ENCODE results near the gene ITPA. TPM values are rescaled to one million over a fixed set of nuclear protein-coding genes. Genes with fewer than 3 reads are reported as not detected.
A peak's percentile ranks its signal among the peaks of the same experiment; 100 is the strongest.

Gene ITPA
- total RNA-seq, 1 experiment from 2014 or later: 104 TPM

DNA sequence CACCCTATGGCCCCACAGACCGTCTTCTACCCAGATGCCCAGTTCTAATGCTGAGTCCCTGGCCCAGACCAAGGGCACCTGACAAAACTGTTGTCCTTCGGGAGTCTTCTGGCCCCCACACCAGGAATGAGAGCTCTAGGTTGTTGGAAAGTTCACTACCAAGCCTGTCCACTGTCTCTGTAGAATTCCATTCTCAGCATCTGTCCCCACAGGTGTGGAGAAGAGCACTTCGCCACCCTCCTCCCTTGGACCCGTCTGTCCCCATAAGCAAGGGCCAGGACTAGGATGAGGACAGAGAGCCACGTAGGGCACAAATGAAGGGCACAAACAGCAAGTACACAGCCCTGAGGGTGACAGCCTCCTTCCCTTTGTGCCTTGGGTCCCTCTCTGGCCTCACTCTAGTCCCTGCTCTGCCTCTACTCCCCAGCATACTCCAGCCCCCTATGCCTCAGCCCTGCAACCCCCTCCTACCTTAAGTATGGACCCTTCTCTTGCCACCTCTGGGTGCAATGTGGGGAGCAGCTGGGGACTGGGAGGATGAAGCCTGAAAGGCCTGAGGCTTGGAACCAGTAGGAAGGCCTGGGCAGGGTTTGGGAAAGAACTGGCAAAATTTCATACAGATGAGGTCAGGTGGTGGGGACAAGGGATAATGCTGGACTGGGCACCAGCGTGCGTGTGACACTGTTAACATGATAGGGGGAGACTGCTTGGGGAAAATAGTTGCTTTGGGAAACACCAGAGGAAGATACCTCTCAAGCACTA lies 40.3 kb upstream of the ITPA start:
- ATAC-seq (no peak), DNase-seq (ENCODE audit: low spot score) (no peak)
- peaks cover 7% of the 10 kb centered on the region; the same call in 1 of the 2 replicates for H3K27me3 Mint-ChIP-seq (ENCODE audit: low read depth)
- H3K27ac Mint-ChIP-seq: peak overlapping the region; percentile 71
- H3K4me3 Mint-ChIP-seq: peak overlapping the region; percentile 76
- peaks cover 34% of the 10 kb centered on the region for H3K4me1 Mint-ChIP-seq
- TF ChIP-seq ESRRA (CRISPR knock-in tag; IDR thresholded peaks at IDR 0.05; ENCODE audit: borderline replicate concordance): no peak
- no peak for TF ChIP-seq ZNF317 (CRISPR knock-in tag; IDR thresholded peaks at IDR 0.05; ENCODE audit: borderline replicate concordance, low read depth)
- TF ChIP-seq, protein P1, sequence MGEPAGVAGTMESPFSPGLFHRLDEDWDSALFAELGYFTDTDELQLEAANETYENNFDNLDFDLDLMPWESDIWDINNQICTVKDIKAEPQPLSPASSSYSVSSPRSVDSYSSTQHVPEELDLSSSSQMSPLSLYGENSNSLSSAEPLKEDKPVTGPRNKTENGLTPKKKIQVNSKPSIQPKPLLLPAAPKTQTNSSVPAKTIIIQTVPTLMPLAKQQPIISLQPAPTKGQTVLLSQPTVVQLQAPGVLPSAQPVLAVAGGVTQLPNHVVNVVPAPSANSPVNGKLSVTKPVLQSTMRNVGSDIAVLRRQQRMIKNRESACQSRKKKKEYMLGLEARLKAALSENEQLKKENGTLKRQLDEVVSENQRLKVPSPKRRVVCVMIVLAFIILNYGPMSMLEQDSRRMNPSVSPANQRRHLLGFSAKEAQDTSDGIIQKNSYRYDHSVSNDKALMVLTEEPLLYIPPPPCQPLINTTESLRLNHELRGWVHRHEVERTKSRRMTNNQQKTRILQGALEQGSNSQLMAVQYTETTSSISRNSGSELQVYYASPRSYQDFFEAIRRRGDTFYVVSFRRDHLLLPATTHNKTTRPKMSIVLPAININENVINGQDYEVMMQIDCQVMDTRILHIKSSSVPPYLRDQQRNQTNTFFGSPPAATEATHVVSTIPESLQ (CRISPR knock-in tag; IDR thresholded peaks at IDR 0.05): no peak
- no peak for TF ChIP-seq TCF7 (CRISPR knock-in tag; IDR thresholded peaks at IDR 0.05; ENCODE audit: low read depth)
- TF ChIP-seq MYBL2 (CRISPR knock-in tag; IDR thresholded peaks at IDR 0.05): no peak
- TF ChIP-seq ZNF281 (CRISPR knock-in tag; IDR thresholded peaks at IDR 0.05): no peak
- TF ChIP-seq, protein P2, sequence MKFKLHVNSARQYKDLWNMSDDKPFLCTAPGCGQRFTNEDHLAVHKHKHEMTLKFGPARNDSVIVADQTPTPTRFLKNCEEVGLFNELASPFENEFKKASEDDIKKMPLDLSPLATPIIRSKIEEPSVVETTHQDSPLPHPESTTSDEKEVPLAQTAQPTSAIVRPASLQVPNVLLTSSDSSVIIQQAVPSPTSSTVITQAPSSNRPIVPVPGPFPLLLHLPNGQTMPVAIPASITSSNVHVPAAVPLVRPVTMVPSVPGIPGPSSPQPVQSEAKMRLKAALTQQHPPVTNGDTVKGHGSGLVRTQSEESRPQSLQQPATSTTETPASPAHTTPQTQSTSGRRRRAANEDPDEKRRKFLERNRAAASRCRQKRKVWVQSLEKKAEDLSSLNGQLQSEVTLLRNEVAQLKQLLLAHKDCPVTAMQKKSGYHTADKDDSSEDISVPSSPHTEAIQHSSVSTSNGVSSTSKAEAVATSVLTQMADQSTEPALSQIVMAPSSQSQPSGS (CRISPR knock-in tag; IDR thresholded peaks at IDR 0.05; ENCODE audit: borderline replicate concordance, low read depth): no peak
- no peak for TF ChIP-seq PREB (CRISPR knock-in tag; IDR thresholded peaks at IDR 0.05; ENCODE audit: borderline replicate concordance)
- TF ChIP-seq, protein P3, sequence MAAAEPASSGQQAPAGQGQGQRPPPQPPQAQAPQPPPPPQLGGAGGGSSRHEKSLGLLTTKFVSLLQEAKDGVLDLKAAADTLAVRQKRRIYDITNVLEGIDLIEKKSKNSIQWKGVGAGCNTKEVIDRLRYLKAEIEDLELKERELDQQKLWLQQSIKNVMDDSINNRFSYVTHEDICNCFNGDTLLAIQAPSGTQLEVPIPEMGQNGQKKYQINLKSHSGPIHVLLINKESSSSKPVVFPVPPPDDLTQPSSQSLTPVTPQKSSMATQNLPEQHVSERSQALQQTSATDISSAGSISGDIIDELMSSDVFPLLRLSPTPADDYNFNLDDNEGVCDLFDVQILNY (CRISPR knock-in tag; IDR thresholded peaks at IDR 0.05): no peak
- TF ChIP-seq SP1 (CRISPR knock-in tag; conservative IDR thresholded peaks at IDR 0.05): no peak
- TF ChIP-seq NR1H2 (CRISPR knock-in tag; IDR thresholded peaks at IDR 0.05): no peak
- no peak for TF ChIP-seq FOXP1 (CRISPR knock-in tag; IDR thresholded peaks at IDR 0.05; ENCODE audit: borderline replicate concordance)
- no peak for TF ChIP-seq NFATC4 (CRISPR knock-in tag; IDR thresholded peaks at IDR 0.05)
- no peak for TF ChIP-seq EMX1 (CRISPR knock-in tag; IDR thresholded peaks at IDR 0.05)
- no peak for TF ChIP-seq IRF2 (CRISPR knock-in tag; IDR thresholded peaks at IDR 0.05; ENCODE audit: borderline replicate concordance, low read depth)
- TF ChIP-seq TEAD1 (CRISPR knock-in tag; IDR thresholded peaks at IDR 0.05): no peak
- TF ChIP-seq, protein P4, sequence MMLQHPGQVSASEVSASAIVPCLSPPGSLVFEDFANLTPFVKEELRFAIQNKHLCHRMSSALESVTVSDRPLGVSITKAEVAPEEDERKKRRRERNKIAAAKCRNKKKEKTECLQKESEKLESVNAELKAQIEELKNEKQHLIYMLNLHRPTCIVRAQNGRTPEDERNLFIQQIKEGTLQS (CRISPR knock-in tag; conservative IDR thresholded peaks at IDR 0.05): no peak
- TF ChIP-seq, protein P5, sequence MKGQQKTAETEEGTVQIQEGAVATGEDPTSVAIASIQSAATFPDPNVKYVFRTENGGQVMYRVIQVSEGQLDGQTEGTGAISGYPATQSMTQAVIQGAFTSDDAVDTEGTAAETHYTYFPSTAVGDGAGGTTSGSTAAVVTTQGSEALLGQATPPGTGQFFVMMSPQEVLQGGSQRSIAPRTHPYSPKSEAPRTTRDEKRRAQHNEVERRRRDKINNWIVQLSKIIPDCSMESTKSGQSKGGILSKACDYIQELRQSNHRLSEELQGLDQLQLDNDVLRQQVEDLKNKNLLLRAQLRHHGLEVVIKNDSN (CRISPR knock-in tag; IDR thresholded peaks at IDR 0.05): no peak
- TF ChIP-seq CDX4 (CRISPR knock-in tag; IDR thresholded peaks at IDR 0.05; ENCODE audit: borderline replicate concordance): no peak
- ChIA-PET POLR2A (no interaction called here), CTCF (interaction anchor here (0.6 to 2.5 kb wide), 3 partner anchors 10 to 259 kb away, joined by 3 to 9 read pairs (median 4); partner anchors contain the start of genes FASTKD5 and UBOX5)
- no peaks in the 10 kb centered on the region for H3K9me3 Mint-ChIP-seq
- peaks cover 2% of the 10 kb centered on the region; the same call in 1 of the 2 replicates for H3K36me3 Mint-ChIP-seq
